Cortex of kidney (tissue), 1 donor: Measurements from ENCODE around the gene CTSE.

Experiments
- DNase-seq: peaks from one replicate; lab custom pipeline; 2025; lab: John Stamatoyannopoulos, UW

CTSE gene

GRCh38 chr1:205991237-205991636 is 32.5 kb downstream of the CTSE start:
- DNase-seq = no peak

- DNase-seq = no peak
Observed at GRCh38 chr1:205990226-205990625, 33.5 kb downstream of the CTSE start.

- DNase-seq = no peak
Observed at GRCh38 chr1:205989786-205990185, 33.9 kb downstream of the CTSE start.

GRCh38 chr1:205988585-205988995 is 35.1 kb downstream of the CTSE start:
- DNase-seq = no peak

- DNase-seq = no peak
Observed at GRCh38 chr1:205986861-205987260, 36.8 kb downstream of the CTSE start.

- no peak for DNase-seq
Observed at GRCh38 chr1:205986292-205986691, 37.4 kb downstream of the CTSE start.

- DNase-seq = no peak
Observed at GRCh38 chr1:205985330-205986005, 38.2 kb downstream of the CTSE start.

GRCh38 chr1:205983925-205984725 is 39.6 kb downstream of the CTSE start:
- DNase-seq = no peak

- DNase-seq = no peak
Observed at GRCh38 chr1:205981257-205981656, 42.4 kb downstream of the CTSE start.

GRCh38 chr1:205980237-205980870 is 43.3 kb downstream of the CTSE start:
- DNase-seq = no peak

- DNase-seq = no peak
Observed at GRCh38 chr1:205979301-205979700, 44.4 kb downstream of the CTSE start.

GRCh38 chr1:205978676-205979075 is 45.0 kb downstream of the CTSE start:
- DNase-seq = no peak

GRCh38 chr1:205977402-205978014 is 46.2 kb downstream of the CTSE start:
- DNase-seq = no peak

GRCh38 chr1:205976708-205977401 is 46.8 kb downstream of the CTSE start:
- no peak for DNase-seq

GRCh38 chr1:205976036-205976435 is 47.7 kb downstream of the CTSE start:
- no peak for DNase-seq

- DNase-seq = no peak
Observed at GRCh38 chr1:205975387-205975998, 48.2 kb downstream of the CTSE start.

GRCh38 chr1:205974712-205975111 is 49.0 kb downstream of the CTSE start:
- DNase-seq = no peak

- DNase-seq = no peak
Observed at GRCh38 chr1:205973377-205974232, 50.1 kb downstream of the CTSE start.

- no peak for DNase-seq
Observed at GRCh38 chr1:205972491-205973168, 51.1 kb downstream of the CTSE start.

- DNase-seq = no peak
Observed at GRCh38 chr1:205972081-205972480, 51.6 kb downstream of the CTSE start.
